Panc1 (cell line): ENCODE results near the gene WDR20. TPM values are rescaled to one million over a fixed set of nuclear protein-coding genes. Genes with fewer than 3 reads are reported as not detected.

ENCODE experiments used
- ATAC-seq: fragments of 200-7000 bp; cut with Tn5 transposase; 2 replicates; pipeline ENCODE4 v1.9.1; 2020; ENCODE audit warnings: mild to moderate bottlenecking, moderate library complexity
- BruUV-seq: library from RNA; stranded (reverse); fragments of 400-500 nt; replicated peaks from 2 replicates; lab custom pipeline; 2021; lab: Mats Ljungman, UMichigan
- CTCF ChIA-PET: fragments of 300-600 bp; sonication (Branson Sonifier 250); formaldehyde crosslinking; loops from one replicate; lab custom pipeline; 2022; ENCODE audit warnings: antibody characterized with exemption; lab: Charles Lee
- POLR2A ChIA-PET: fragments of 300-600 bp; sonication (Branson Sonifier 250); formaldehyde crosslinking; loops from one replicate; lab custom pipeline; 2022; ENCODE audit warnings: antibody characterized with exemption; lab: Charles Lee
- DNase-seq: peaks from one replicate; pipeline ENCODE4 v3.0.0-alpha.2; 2010; ENCODE audit warnings: low read depth, low spot score
- H3K27ac ChIP-seq: 2 replicates; pipeline ENCODE4 v1.5.1; 2011; ENCODE audit warnings: mild to moderate bottlenecking, low read length, inconsistent platforms
- H3K27me3 ChIP-seq: fragments of 200-500 bp; sonication (Bioruptor generic); 2 replicates; pipeline ENCODE4 v1.6.0; 2014; ENCODE audit warnings: low read length, inconsistent platforms; ENCODE audit not compliant: control insufficient read depth, insufficient read depth
- H3K36me3 ChIP-seq: fragments of 200-500 bp; sonication (Bioruptor generic); 2 replicates; pipeline ENCODE4 v1.5.1; 2014; ENCODE audit warnings: inconsistent platforms, mild to moderate bottlenecking, low read length, moderate library complexity; ENCODE audit not compliant: control insufficient read depth, insufficient read depth
- H3K4me1 ChIP-seq: 2 replicates; pipeline ENCODE4 v1.5.1; 2011; ENCODE audit warnings: inconsistent platforms, mild to moderate bottlenecking, low read length, moderate library complexity; ENCODE audit not compliant: control insufficient read depth, insufficient read depth
- H3K4me3 ChIP-seq, 2 experiments: 2 replicates each; pipeline ENCODE4 v1.5.1; 2011 to 2012; ENCODE audit warnings: low read depth in 2 of 2, low read length in 2 of 2, mild to moderate bottlenecking in 2 of 2, inconsistent platforms in 1 of 2, moderate library complexity in 1 of 2
- H3K9me3 ChIP-seq: fragments of 200-500 bp; sonication (Bioruptor generic); 2 replicates; pipeline ENCODE4 v1.5.1; 2014; ENCODE audit warnings: low read depth, mild to moderate bottlenecking, inconsistent platforms, low read length, moderate library complexity; ENCODE audit not compliant: control insufficient read depth, insufficient read depth
- POLR2AphosphoS5 ChIP-seq: IDR thresholded peaks from 2 replicates; pipeline ENCODE4 v1.6.1; 2012; ENCODE audit warnings: mild to moderate bottlenecking, low read depth, low read length, moderate library complexity
- SIN3A ChIP-seq: IDR thresholded peaks from 2 replicates; pipeline ENCODE4 v1.6.1; 2012; ENCODE audit warnings: low read depth, mild to moderate bottlenecking, low read length, moderate library complexity, borderline replicate concordance; ENCODE audit not compliant: insufficient read depth
- TCF7L2 ChIP-seq: IDR thresholded peaks from 2 replicates; pipeline ENCODE4 v1.6.1; 2011; ENCODE audit warnings: mild to moderate bottlenecking, low read depth, low read length, inconsistent platforms
- in situ Hi-C: cut with HindIII; loops from 2 replicates; pipeline ENCODE4 v1.10.0; 2016; ENCODE audit warnings: low sequenced_read_pairs, low pct_unique_long_range_greater_than_20kb
- intact Hi-C: fragments of 100-400 bp; cut with micrococcal nuclease; formaldehyde crosslinking; loops from one replicate; pipeline ENCODE4 v1.10.0; 2022; ENCODE audit not compliant: unreplicated experiment
- total RNA-seq: library from RNA; stranded (reverse); gene quantifications from one replicate; pipeline ENCODE4 v1.2.1, GENCODE V29; 2021; ENCODE audit not compliant: unreplicated experiment
- TF ChIP-seq, protein P1 (sequence below): fragments of 450-650 bp; IDR thresholded peaks from 2 replicates; pipeline ENCODE4 v1.5.1; 2017; ENCODE audit warnings: mild to moderate bottlenecking
- TF ChIP-seq, protein P2 (sequence below), 2 experiments: IDR thresholded peaks; 2 replicates each; pipeline ENCODE4 v1.6.1; 2011 to 2012; ENCODE audit warnings: low read depth in 2 of 2, control low read depth in 1 of 2, low read length in 1 of 2, mild to moderate bottlenecking in 1 of 2, moderate library complexity in 1 of 2; ENCODE audit not compliant: insufficient read depth in 1 of 2

Gene WDR20
- total RNA-seq, 1 experiment from 2014 or later: 20.2 TPM

DNA sequence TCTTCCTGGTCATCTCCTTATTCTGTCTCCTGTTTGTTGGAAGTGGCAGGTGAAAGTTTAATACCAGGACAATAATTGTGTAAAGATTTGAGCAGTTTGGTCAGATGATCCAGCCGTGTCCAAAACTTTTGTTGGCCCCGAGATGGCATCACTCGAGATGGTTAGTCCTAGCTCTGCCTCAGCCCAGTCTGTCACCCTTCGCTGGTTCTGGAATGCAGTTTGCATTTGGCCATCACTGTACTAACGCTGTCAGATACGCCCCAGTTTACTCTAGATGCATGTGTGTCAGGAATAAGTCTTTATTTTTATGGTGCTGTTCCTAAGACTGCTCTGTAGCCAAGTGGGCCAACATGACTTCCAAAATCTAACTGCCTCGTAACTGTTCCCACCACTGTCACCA, 85.7 kb downstream of the WDR20 start:
- BruUV-seq: no TSS peak
- ChIA-PET POLR2A (no interaction called here), CTCF (interaction anchor here (0.6 kb wide), 1 partner anchor 43 kb away, joined by 5 read pairs; no protein-coding TSS in a partner anchor)
- DNase-seq: no peak
- intact Hi-C loops (no loop called here), in situ Hi-C loops (no loop called here)
- ATAC-seq: no peak
- no peak overlapping the region for H3K27ac ChIP-seq
- H3K36me3 ChIP-seq: no peaks in the 10 kb centered on the region; the same call in 1 of the 2 replicates
- H3K27me3 ChIP-seq: no peaks in the 10 kb centered on the region
- H3K4me3 ChIP-seq: no peak overlapping the region
- no peaks in the 10 kb centered on the region for H3K9me3 ChIP-seq
- no peaks in the 10 kb centered on the region for H3K4me1 ChIP-seq
- TF ChIP-seq, protein P1, sequence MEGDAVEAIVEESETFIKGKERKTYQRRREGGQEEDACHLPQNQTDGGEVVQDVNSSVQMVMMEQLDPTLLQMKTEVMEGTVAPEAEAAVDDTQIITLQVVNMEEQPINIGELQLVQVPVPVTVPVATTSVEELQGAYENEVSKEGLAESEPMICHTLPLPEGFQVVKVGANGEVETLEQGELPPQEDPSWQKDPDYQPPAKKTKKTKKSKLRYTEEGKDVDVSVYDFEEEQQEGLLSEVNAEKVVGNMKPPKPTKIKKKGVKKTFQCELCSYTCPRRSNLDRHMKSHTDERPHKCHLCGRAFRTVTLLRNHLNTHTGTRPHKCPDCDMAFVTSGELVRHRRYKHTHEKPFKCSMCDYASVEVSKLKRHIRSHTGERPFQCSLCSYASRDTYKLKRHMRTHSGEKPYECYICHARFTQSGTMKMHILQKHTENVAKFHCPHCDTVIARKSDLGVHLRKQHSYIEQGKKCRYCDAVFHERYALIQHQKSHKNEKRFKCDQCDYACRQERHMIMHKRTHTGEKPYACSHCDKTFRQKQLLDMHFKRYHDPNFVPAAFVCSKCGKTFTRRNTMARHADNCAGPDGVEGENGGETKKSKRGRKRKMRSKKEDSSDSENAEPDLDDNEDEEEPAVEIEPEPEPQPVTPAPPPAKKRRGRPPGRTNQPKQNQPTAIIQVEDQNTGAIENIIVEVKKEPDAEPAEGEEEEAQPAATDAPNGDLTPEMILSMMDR: no peak
- TF ChIP-seq, protein P2, sequence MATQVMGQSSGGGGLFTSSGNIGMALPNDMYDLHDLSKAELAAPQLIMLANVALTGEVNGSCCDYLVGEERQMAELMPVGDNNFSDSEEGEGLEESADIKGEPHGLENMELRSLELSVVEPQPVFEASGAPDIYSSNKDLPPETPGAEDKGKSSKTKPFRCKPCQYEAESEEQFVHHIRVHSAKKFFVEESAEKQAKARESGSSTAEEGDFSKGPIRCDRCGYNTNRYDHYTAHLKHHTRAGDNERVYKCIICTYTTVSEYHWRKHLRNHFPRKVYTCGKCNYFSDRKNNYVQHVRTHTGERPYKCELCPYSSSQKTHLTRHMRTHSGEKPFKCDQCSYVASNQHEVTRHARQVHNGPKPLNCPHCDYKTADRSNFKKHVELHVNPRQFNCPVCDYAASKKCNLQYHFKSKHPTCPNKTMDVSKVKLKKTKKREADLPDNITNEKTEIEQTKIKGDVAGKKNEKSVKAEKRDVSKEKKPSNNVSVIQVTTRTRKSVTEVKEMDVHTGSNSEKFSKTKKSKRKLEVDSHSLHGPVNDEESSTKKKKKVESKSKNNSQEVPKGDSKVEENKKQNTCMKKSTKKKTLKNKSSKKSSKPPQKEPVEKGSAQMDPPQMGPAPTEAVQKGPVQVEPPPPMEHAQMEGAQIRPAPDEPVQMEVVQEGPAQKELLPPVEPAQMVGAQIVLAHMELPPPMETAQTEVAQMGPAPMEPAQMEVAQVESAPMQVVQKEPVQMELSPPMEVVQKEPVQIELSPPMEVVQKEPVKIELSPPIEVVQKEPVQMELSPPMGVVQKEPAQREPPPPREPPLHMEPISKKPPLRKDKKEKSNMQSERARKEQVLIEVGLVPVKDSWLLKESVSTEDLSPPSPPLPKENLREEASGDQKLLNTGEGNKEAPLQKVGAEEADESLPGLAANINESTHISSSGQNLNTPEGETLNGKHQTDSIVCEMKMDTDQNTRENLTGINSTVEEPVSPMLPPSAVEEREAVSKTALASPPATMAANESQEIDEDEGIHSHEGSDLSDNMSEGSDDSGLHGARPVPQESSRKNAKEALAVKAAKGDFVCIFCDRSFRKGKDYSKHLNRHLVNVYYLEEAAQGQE (IDR thresholded peaks at IDR 0.05; ENCODE audit: insufficient read depth in 1 of 2, low read depth in 2 of 2, low read length in 1 of 2): no peak
- TF ChIP-seq SIN3A (no peak), TCF7L2 (no peak), POLR2AphosphoS5 (no peak)

DNA sequence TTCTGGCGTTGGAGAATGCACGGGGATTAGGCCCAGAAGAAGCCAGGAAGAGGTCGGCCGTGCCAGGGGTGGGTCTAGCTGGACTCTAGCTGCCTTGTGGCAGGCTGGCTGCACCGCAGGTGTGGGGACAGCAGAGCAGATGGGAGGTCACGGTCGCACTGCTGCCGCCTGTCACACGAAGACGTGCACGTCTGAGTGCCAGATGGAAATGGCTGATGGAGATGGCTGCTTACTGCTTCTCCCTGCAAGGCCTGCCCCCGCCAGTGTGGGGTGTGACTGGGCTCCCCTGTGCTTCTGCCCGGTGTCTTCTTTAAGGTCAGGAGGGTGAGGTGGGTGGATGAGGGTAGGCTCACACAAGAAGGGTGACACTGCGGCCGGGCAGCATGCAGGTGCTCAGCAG, 86.2 kb downstream of the WDR20 start:
- H3K4me1 ChIP-seq: no peaks in the 10 kb centered on the region
- no peaks in the 10 kb centered on the region; the same call in 1 of the 2 replicates for H3K36me3 ChIP-seq
- ChIA-PET CTCF (no interaction called here), POLR2A (no interaction called here)
- H3K4me3 ChIP-seq: no peak overlapping the region
- TF ChIP-seq, protein P2 (IDR thresholded peaks at IDR 0.05; ENCODE audit: insufficient read depth in 1 of 2, low read depth in 2 of 2, low read length in 1 of 2): no peak
- TF ChIP-seq, protein P1: no peak
- no peak for TF ChIP-seq SIN3A
- TF ChIP-seq TCF7L2: no peak
- TF ChIP-seq POLR2AphosphoS5: no peak
- H3K27me3 ChIP-seq: no peaks in the 10 kb centered on the region
- no TSS peak for BruUV-seq
- ATAC-seq: no peak
- no peak overlapping the region for H3K27ac ChIP-seq
- no peaks in the 10 kb centered on the region for H3K9me3 ChIP-seq
- intact Hi-C loops: no loop called here
- in situ Hi-C loops: no loop called here
- no peak for DNase-seq
